ENCODE results near the gene SLC16A7. TPM values are rescaled to one million over a fixed set of nuclear protein-coding genes. Genes with fewer than 3 reads are reported as not detected.

The SLC16A7 gene
- total RNA-seq, 4 donors from 2014 or later = 56.9 to 127 (median 64.9) TPM

GRCh38 chr12:59652130-59652529 is 56.3 kb downstream of the SLC16A7 start:
- DNase-seq (ENCODE audit: low spot score) (no peak), ATAC-seq (ENCODE audit: low FRiP score) (no peak)
- TF ChIP-seq CTCF (IDR thresholded peaks at IDR 0.05) = no peak

- no peak for ATAC-seq (ENCODE audit: low FRiP score)
- TF ChIP-seq CTCF (IDR thresholded peaks at IDR 0.05) = no peak
Measured at GRCh38 chr12:59654061-59654460, 58.2 kb downstream of the SLC16A7 start.

GRCh38 chr12:59657266-59657665 is 61.4 kb downstream of the SLC16A7 start:
- ATAC-seq (ENCODE audit: low FRiP score) = peak; percentile 37
- TF ChIP-seq CTCF (IDR thresholded peaks at IDR 0.05) = no peak

More at GRCh38 chr12:59654061-59654460, 58.2 kb downstream of the SLC16A7 start:
- no peak for DNase-seq (ENCODE audit: low spot score)

GRCh38 chr12:59657711-59658110 is 61.9 kb downstream of the SLC16A7 start:
- ATAC-seq (ENCODE audit: low FRiP score) (no peak), DNase-seq (ENCODE audit: low spot score) (no peak)
- TF ChIP-seq CTCF (IDR thresholded peaks at IDR 0.05) = no peak

More at GRCh38 chr12:59657266-59657665, 61.4 kb downstream of the SLC16A7 start:
- no peak for DNase-seq (ENCODE audit: low spot score)

- TF ChIP-seq CTCF (IDR thresholded peaks at IDR 0.05) = no peak
- no peak for DNase-seq (ENCODE audit: low spot score)
- no peak for ATAC-seq (ENCODE audit: low FRiP score)
Measured at GRCh38 chr12:59660148-59660547, 64.3 kb downstream of the SLC16A7 start.

- TF ChIP-seq CTCF (IDR thresholded peaks at IDR 0.05) = no peak
- no peak for ATAC-seq (ENCODE audit: low FRiP score)
- DNase-seq (ENCODE audit: low spot score) = no peak
Measured at GRCh38 chr12:59660921-59661597, 65.2 kb downstream of the SLC16A7 start.

GRCh38 chr12:59664495-59664894 is 68.7 kb downstream of the SLC16A7 start:
- ATAC-seq (ENCODE audit: low FRiP score) (no peak), DNase-seq (ENCODE audit: low spot score) (no peak)
- no peak for TF ChIP-seq CTCF (IDR thresholded peaks at IDR 0.05)

Measured in omental fat pad (tissue), 4 donors.